GM18909 (cell line): ENCODE data around the gene RAPSN.
"Not testable (repeated sequence)": the region's sequence is repeated elsewhere in the genome, so short reads cannot be mapped to it uniquely, and the experiment has no call there.

Experiments
- ATAC-seq: cut with Tn5 transposase; IDR thresholded peaks from one replicate; pipeline ENCODE4 v1.9.1; 2021; ENCODE audit warnings: mild to moderate bottlenecking; ENCODE audit not compliant: unreplicated experiment, poor library complexity

RAPSN gene

DNA sequence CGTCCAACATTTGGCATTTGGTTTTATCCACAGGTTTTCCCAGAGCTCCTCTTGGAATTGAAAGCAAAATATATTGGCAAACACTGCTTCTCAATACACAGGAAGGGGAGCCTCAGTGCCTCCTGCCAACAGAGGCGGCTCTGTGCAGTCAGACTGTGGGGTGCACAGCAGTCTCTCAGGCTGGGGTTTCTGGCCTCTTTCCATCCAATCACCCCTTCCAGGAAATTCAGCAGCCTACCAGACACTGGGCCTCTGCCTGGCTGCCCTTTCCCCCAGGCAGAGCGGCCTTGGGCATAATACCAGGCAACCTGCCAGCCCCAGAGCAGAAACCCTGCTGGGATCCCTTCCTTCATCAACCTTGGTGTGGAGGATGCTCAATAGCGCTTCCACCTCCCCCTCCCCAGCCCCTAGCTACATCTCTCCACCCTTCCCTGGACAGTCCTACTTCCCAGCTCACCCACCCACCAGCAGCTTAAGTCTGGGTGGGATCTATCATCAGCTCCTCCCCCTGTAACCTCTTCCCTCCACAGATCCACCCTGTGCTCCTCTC lies 17.8 kb upstream of the RAPSN start:
- no peak for ATAC-seq

DNA sequence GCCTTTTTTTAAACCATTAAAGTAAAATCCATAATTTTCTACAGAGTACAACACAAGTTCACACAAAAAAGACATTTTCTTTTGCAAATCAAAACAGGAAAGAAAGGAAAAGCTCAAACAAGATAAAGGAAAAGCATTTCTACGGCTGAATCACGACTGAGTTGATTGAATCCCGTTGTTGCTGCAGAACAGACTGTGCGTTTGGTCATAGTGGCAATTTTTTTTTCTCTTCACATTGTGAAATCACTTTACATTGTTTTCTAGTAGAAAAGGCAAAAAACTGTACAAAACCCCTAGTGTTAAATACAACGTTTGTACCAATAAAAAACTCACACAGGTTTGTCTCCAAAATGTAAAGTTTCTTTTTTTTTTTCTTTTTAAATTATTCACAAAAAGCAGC lies 17.3 kb upstream of the RAPSN start:
- ATAC-seq = no peak

DNA sequence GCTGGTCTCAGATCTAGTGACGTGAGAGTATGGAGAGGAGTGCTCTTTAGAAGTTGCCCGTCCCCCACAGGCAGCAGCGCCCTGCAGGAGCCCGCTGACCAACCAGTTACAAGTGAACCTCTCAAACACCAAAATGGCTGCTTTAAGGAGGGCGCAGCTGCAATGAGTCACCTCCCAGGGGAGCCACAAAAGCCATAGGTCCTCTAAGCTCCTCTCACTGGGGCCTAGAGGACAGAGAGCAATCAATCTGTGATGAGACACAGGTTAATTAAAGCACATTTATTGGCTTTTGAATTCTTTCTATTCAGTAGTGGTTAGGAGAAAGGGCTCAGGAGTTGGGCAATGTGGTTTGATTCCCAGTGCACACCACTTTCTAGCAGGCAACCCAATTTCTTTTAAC lies 15.5 kb upstream of the RAPSN start:
- no peak for ATAC-seq

GRCh38 chr11:47461876-47462275 lies 12.9 kb upstream of the RAPSN start:
- ATAC-seq = no peak

- ATAC-seq = no peak
Measured at GRCh38 chr11:47460571-47461235, 11.8 kb upstream of the RAPSN start.

GRCh38 chr11:47454258-47454671 lies 5.3 kb upstream of the RAPSN start:
- not testable (repeated sequence) for ATAC-seq

GRCh38 chr11:47453365-47453764 lies 4.4 kb upstream of the RAPSN start:
- no peak for ATAC-seq

DNA sequence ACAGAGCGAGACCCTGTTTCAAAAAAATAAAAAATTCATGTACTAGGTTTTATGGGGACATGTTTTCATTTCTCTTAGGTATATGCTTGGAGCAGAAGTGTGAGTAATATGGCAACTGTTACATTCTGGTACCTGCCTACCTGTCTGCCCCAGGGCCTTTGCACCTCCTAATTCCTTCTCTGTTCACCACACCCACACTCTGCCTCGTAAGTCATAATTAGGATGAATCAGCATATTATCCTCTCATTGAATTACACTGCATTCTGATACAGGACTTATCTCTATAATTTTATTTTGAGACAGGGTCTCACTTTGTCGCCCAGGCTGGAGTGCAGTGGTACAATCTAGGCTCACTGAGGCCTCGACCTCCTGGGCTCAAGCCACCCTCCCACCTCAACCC lies 3.1 kb upstream of the RAPSN start:
- no peak for ATAC-seq

DNA sequence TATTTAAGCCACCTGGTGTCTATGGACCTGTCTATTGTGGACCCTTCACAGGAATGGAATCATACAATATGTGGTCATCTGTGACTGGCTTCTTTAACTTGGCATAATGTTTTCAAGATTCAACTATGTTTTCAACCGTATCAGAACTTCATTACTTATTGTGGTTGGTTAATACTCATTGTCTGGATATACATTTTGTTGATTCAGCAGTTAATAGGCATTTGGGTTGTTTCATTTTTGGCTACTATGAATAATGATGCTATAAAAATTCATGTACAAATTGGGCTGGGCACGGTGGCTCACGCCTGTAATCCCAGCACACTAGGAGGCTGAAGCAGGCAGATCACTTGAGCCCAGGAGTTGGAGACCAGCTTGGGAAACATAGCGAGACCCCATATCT lies 2.5 kb upstream of the RAPSN start:
- no peak for ATAC-seq

GRCh38 chr11:47449541-47449940 lies 605 bp upstream of the RAPSN start:
- no peak for ATAC-seq

DNA sequence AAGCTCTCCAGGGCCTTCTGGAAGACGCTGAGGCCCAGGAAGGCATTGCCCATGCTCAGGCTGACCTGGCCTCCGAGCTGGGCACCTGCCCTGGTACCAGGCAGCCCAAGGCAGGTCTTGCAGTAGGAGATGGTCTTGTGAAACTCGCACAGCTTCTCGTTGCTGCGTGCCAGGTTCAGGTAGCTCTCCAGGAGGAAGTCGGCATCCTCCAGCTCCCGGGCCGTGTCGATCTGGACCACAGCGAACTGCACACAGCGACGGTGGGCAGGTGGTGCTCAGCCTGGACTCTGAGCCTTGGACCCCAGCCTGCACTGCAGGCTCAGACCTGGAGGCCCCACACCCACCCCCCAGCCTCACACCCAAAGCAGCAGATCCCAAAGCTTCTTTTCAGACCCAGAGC lies 1.0 kb downstream of the RAPSN start:
- no peak for ATAC-seq

DNA sequence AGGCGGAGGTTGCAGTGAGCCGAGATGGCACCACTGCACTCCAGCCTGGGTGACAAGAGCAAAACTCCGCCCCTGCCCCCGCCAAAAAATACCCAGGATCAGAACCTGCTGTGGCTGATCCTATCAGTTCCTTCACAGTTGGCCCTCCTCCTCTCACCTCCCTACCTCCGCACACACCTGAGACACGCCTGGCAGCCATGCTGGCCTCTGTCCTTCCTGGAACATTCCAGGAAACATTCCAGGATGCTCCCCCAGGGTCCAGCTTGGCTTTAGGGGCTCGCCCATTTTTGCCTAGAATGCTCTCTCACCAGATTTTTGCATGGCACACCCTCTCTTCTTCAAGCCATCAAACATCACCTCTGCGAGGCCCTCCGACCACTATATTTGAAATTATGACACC lies 2.1 kb downstream of the RAPSN start:
- ATAC-seq = no peak

DNA sequence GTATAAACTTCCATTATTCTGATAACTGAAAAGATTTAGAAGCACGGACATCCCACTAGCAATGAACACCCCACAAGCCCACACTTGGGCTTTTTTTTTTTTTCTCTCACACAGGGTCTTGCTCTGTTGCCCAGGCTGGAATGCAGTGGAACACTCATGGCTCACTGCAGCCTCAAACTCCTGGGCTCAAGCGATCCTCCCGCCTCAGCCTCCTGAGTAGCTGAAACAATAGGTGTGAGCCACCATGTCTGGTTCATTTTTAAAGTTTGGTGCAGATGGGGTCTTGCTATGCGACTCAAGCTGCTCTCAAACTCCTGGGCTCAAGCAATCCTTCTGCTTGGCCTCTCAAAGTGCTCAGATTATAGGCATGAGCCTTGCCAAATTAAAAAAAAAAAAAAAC lies 3.1 kb downstream of the RAPSN start:
- ATAC-seq = no peak

- ATAC-seq = no peak
Measured at GRCh38 chr11:47443817-47444216, 5.1 kb downstream of the RAPSN start.

DNA sequence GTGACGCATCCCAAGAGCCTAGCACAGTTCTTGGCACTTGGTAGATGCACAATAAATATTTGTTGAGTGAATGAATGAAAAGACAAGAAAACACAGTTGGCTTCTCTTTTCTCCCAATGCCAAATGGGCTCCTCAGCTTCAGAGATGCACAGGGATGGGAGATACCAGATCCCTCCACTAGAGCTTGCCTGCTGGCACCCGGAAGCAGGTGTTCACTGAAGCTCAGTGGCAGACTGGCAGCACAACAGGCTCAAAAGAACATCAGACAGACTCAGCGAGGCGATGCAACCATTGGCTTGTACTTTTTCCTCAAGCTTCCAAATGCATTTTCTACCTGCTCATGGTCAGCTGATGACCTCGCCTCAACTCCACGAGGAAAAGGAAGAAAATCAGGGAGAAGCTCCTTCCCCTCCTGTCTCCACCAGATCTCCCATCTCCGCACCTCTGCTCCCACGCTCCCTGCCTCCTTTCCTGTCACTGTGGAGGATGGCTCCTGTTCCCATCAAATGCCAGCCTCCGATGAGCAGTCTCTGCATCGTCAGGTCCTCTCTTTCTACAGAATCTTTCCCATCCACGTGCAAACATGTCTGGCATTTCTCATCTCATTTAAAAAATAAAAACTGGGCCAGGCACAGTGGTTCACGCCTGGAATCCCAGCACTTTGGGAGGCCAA lies 5.8 kb downstream of the RAPSN start:
- ATAC-seq = no peak

DNA sequence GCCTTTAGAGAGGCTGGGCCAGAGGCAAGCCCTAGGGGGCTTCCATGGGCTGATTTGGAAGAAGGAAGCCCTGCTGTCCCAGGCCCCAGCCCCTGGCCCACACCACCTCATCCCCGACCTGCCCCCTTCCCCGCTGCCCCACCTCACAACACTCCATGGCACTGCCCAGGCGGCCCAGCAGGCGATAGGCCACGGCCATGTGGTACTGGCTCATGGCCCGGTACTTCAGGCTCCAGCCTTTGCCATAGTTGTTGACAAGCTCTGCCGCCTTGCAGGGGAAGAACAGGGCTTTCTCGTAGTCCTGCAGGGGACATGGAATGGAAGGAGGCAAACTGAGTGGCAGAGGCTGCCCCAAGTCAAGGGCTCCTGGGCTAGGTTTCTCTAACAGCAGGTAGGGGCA lies 6.4 kb downstream of the RAPSN start:
- ATAC-seq = no peak

GRCh38 chr11:47441421-47441820 lies 7.5 kb downstream of the RAPSN start:
- ATAC-seq = no peak

GRCh38 chr11:47440054-47440476 lies 8.9 kb downstream of the RAPSN start:
- ATAC-seq = no peak

DNA sequence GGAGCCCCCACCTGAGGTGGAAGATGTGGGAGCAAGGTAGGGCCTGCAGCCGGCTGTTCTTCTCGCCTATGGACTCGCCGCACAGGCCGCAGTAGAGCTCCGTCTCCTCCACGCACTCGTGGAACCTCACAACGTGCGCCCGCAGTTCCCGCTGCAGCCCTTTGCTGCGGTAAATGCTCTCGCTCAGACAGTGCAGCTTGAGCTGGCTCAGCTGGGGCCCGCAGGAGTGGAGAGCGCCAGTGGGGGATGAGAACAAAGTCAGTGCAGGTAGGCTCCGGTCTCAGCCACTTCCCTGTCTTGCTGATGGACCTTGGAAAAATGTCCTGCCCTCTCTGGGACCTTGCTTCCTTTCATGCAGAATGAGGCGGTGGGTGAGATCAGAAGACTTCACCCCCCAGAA lies 10.2 kb downstream of the RAPSN start:
- ATAC-seq = no peak

- no peak for ATAC-seq
Measured at GRCh38 chr11:47437746-47438418, 11.1 kb downstream of the RAPSN start.

DNA sequence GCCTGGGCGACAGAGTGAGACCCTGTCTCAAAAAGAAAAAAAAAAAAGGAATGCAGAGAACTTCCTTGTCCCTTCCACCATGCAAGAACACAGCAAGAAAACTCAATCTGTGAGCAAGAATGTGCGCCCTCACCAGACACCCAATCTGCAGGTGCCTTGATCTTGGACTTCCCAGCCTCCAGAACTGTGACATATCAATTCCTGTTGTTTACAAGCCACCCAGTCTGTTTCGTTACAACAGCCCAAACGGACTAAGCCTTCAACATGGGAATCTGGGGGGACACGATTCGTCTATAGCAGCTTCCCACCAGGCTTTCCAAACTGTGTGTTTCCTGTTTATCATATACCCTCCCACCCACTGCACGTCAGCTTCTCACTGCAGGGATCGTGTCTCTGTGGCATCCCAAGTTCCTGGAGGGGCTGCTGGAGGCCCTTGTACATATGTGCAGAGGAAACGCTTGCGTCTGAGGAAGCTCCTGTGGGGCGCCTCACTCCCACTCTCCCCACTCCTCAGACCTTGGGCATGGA lies 11.7 kb downstream of the RAPSN start:
- no peak for ATAC-seq
